ENCODE results near the gene NPAS3.

GRCh38 chr14:33700052-33700451 lies 761.4 kb downstream of the NPAS3 start:
- no peak for TF ChIP-seq EZH2 (IDR thresholded peaks at IDR 0.05)
- TF ChIP-seq EZH2phosphoT487 (IDR thresholded peaks at IDR 0.05), result no peak
- TF ChIP-seq CTCF (IDR thresholded peaks at IDR 0.05), result no peak
